ENCODE results near the gene RAD51B. TPM values are rescaled to one million over a fixed set of nuclear protein-coding genes. Genes with fewer than 3 reads are reported as not detected.
A peak's percentile ranks its signal among the peaks of the same experiment; 100 is the strongest.

RAD51B gene
- total RNA-seq, 1 experiment from 2014 or later, result 14.2 TPM

DNA sequence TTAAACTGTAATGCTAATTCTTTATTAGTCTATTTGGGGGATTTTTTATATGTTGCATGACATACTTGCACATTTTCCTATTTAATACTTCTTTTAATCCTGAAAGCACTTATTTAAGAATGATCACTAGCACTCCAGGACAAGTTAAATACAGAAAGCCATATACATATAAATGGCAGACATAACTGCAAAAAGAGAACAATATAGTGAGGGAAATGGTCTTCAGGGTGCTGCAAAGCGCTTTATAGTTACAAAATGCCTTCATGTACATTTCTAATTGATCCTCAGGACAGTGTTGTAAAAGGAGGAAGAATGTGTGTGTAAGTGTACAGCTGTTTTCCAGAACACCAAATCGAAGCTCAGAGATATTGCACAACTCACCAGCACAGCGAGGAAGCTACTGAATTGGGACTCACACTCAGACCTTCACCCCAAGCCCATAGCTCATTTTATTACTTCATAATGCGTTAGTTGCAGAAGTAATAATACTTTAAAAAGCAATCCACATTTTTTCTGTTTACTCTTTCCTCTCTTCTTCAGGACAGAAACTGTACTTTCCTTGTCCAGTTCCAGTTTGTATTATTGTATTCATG, 428.2 kb downstream of the RAD51B start:
- CTCF ChIA-PET, result interaction anchor here (0.6 to 4.9 kb wide), 15 partner anchors 12 to 596 kb away, joined by 3 to 34 read pairs (median 4); no protein-coding TSS in a partner anchor
- ATAC-seq (no peak), DNase-seq (ENCODE audit: low spot score) (no peak)
- POLR2A ChIA-PET, result no interaction called here
- peak overlapping the region; percentile 80 for H3K27ac Mint-ChIP-seq
- TF ChIP-seq GRHL2 (CRISPR knock-in tag; IDR thresholded peaks at IDR 0.05; ENCODE audit: insufficient replicate concordance, severe bottlenecking) (no peak), TCF7 (CRISPR knock-in tag; IDR thresholded peaks at IDR 0.05; ENCODE audit: low read depth) (no peak), ESRRA (CRISPR knock-in tag; IDR thresholded peaks at IDR 0.05; ENCODE audit: borderline replicate concordance) (no peak), ZNF423 (CRISPR knock-in tag; IDR thresholded peaks at IDR 0.05) (no peak), ELF4 (CRISPR knock-in tag; IDR thresholded peaks at IDR 0.05; ENCODE audit: low read depth) (no peak), KAT7 (CRISPR knock-in tag; IDR thresholded peaks at IDR 0.05; ENCODE audit: borderline replicate concordance) (no peak), GABPB1 (CRISPR knock-in tag; IDR thresholded peaks at IDR 0.05) (no peak), ZNF121 (CRISPR knock-in tag; IDR thresholded peaks at IDR 0.05) (no peak), SOX15 (CRISPR knock-in tag; IDR thresholded peaks at IDR 0.05) (no peak)
- TF ChIP-seq, protein P1, sequence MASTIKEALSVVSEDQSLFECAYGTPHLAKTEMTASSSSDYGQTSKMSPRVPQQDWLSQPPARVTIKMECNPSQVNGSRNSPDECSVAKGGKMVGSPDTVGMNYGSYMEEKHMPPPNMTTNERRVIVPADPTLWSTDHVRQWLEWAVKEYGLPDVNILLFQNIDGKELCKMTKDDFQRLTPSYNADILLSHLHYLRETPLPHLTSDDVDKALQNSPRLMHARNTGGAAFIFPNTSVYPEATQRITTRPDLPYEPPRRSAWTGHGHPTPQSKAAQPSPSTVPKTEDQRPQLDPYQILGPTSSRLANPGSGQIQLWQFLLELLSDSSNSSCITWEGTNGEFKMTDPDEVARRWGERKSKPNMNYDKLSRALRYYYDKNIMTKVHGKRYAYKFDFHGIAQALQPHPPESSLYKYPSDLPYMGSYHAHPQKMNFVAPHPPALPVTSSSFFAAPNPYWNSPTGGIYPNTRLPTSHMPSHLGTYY (CRISPR knock-in tag; IDR thresholded peaks at IDR 0.05), result no peak
- TF ChIP-seq, protein P2, sequence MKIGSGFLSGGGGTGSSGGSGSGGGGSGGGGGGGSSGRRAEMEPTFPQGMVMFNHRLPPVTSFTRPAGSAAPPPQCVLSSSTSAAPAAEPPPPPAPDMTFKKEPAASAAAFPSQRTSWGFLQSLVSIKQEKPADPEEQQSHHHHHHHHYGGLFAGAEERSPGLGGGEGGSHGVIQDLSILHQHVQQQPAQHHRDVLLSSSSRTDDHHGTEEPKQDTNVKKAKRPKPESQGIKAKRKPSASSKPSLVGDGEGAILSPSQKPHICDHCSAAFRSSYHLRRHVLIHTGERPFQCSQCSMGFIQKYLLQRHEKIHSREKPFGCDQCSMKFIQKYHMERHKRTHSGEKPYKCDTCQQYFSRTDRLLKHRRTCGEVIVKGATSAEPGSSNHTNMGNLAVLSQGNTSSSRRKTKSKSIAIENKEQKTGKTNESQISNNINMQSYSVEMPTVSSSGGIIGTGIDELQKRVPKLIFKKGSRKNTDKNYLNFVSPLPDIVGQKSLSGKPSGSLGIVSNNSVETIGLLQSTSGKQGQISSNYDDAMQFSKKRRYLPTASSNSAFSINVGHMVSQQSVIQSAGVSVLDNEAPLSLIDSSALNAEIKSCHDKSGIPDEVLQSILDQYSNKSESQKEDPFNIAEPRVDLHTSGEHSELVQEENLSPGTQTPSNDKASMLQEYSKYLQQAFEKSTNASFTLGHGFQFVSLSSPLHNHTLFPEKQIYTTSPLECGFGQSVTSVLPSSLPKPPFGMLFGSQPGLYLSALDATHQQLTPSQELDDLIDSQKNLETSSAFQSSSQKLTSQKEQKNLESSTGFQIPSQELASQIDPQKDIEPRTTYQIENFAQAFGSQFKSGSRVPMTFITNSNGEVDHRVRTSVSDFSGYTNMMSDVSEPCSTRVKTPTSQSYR (CRISPR knock-in tag; IDR thresholded peaks at IDR 0.05), result no peak
- TF ChIP-seq, protein P3, sequence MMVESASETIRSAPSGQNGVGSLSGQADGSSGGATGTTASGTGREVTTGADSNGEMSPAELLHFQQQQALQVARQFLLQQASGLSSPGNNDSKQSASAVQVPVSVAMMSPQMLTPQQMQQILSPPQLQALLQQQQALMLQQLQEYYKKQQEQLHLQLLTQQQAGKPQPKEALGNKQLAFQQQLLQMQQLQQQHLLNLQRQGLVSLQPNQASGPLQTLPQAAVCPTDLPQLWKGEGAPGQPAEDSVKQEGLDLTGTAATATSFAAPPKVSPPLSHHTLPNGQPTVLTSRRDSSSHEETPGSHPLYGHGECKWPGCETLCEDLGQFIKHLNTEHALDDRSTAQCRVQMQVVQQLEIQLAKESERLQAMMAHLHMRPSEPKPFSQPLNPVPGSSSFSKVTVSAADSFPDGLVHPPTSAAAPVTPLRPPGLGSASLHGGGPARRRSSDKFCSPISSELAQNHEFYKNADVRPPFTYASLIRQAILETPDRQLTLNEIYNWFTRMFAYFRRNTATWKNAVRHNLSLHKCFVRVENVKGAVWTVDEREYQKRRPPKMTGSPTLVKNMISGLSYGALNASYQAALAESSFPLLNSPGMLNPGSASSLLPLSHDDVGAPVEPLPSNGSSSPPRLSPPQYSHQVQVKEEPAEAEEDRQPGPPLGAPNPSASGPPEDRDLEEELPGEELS (CRISPR knock-in tag; IDR thresholded peaks at IDR 0.05), result no peak
- H3K36me3 Mint-ChIP-seq, result no peaks in the 10 kb centered on the region
- H3K9me3 Mint-ChIP-seq, result no peaks in the 10 kb centered on the region
- H3K27me3 Mint-ChIP-seq (ENCODE audit: low read depth), result no peaks in the 10 kb centered on the region; the same call in 1 of the 2 replicates
- peaks cover 85% of the 10 kb centered on the region for H3K4me1 Mint-ChIP-seq
- H3K4me3 Mint-ChIP-seq, result no peak overlapping the region

DNA sequence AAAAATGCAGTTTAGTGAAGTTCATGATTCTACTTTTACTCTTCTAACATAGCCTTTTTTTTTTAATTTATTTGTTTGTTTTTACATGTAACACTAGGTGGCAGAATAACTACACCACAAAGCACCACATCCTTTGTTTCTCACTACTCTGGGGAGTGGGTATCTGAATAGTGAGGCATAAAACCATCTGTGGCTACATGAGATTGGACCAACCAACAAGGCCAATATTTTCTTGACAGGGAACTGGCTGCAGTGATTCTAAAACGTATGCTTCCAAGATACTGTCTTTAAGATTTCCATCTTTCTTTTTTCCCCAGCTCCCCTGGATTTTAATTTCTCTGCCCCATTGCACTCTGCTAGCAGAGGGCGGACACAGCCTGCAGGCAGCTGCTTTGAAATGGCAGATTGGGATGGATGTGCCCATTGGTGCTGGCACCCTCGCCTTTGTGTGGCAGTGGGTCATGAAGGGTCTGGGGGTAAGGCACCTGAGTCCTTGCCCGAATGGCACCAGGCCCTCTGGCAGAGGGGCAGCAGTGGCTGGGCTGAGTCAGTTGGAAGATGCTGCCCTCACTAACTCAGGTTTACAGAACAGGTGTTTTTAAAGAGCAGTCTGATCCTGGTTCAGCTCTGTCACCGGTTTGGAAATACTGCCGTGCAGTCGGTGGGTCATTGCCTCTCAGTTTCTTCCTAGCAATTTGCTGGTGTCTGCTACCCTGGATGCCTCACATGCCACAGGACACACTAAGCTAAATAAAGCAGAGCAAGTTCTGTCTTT, 429.1 kb downstream of the RAD51B start:
- ChIA-PET POLR2A (no interaction called here), CTCF (interaction anchor here (0.6 to 4.9 kb wide), 22 partner anchors 11 to 595 kb away, joined by 3 to 34 read pairs (median 4); no protein-coding TSS in a partner anchor)
- H3K4me3 Mint-ChIP-seq, result no peak overlapping the region

More for the DNA sequence above, 429.1 kb downstream of the RAD51B start:
- TF ChIP-seq, protein P4, sequence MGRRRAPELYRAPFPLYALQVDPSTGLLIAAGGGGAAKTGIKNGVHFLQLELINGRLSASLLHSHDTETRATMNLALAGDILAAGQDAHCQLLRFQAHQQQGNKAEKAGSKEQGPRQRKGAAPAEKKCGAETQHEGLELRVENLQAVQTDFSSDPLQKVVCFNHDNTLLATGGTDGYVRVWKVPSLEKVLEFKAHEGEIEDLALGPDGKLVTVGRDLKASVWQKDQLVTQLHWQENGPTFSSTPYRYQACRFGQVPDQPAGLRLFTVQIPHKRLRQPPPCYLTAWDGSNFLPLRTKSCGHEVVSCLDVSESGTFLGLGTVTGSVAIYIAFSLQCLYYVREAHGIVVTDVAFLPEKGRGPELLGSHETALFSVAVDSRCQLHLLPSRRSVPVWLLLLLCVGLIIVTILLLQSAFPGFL (CRISPR knock-in tag; IDR thresholded peaks at IDR 0.05; ENCODE audit: borderline replicate concordance), result no peak
- TF ChIP-seq, protein P5, sequence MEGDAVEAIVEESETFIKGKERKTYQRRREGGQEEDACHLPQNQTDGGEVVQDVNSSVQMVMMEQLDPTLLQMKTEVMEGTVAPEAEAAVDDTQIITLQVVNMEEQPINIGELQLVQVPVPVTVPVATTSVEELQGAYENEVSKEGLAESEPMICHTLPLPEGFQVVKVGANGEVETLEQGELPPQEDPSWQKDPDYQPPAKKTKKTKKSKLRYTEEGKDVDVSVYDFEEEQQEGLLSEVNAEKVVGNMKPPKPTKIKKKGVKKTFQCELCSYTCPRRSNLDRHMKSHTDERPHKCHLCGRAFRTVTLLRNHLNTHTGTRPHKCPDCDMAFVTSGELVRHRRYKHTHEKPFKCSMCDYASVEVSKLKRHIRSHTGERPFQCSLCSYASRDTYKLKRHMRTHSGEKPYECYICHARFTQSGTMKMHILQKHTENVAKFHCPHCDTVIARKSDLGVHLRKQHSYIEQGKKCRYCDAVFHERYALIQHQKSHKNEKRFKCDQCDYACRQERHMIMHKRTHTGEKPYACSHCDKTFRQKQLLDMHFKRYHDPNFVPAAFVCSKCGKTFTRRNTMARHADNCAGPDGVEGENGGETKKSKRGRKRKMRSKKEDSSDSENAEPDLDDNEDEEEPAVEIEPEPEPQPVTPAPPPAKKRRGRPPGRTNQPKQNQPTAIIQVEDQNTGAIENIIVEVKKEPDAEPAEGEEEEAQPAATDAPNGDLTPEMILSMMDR (IDR thresholded peaks at IDR 0.05), result peak; percentile 40
- DNase-seq (ENCODE audit: low spot score) (no peak), ATAC-seq (peak; percentile 85)
- no peaks in the 10 kb centered on the region; the same call in 1 of the 2 replicates for H3K27me3 Mint-ChIP-seq (ENCODE audit: low read depth)
- H3K27ac Mint-ChIP-seq, result peak overlapping the region; percentile 80
- H3K9me3 Mint-ChIP-seq, result no peaks in the 10 kb centered on the region
- no peaks in the 10 kb centered on the region for H3K36me3 Mint-ChIP-seq
- peaks cover 91% of the 10 kb centered on the region for H3K4me1 Mint-ChIP-seq
